HepG2 (cell line): ENCODE results near the gene BIRC7. TPM values are rescaled to one million over a fixed set of nuclear protein-coding genes. Genes with fewer than 3 reads are reported as not detected.

Experiments
- ATAC-seq: fragments of 200-7000 bp; cut with Tn5 transposase; 3 replicates; pipeline ENCODE4 v1.9.1; 2020; ENCODE audit warnings: mild to moderate bottlenecking, moderate library complexity
- BruUV-seq: library from RNA; stranded (reverse); fragments of 400-500 nt; replicated peaks from 2 replicates; lab custom pipeline; 2021; lab: Mats Ljungman, UMichigan
- CTCF ChIA-PET: fragments of 300-600 bp; formaldehyde crosslinking; extraction: SDS; loops from one replicate; lab custom pipeline; 2021; ENCODE audit warnings: low total read pairs, inconsistent platforms, low intra/inter-chr PET ratio; lab: Yijun Ruan, JAX
- POLR2A ChIA-PET: fragments of 350-600 bp; sonication (Branson Sonifier 250); formaldehyde crosslinking; loops from one replicate; lab custom pipeline; 2020; ENCODE audit warnings: antibody characterized with exemption, inconsistent platforms; lab: Yijun Ruan, JAX
- DNase-seq: peaks from one replicate; pipeline ENCODE4 v3.0.0-alpha.2; 2015; ENCODE audit warnings: low spot score
- FAIRE-seq: peaks from 3 replicates; lab custom pipeline; 2011; peaks lifted over from hg19 to GRCh38; lab: Jason Lieb, UNC
- H2AFZ ChIP-seq: one replicate; pipeline ENCODE4 v1.6.1; 2011; ENCODE audit warnings: low read length, inconsistent platforms
- H3K27ac ChIP-seq: fragments of 300-600 bp; 3 replicates; pipeline ENCODE4 v1.8.0; 2011; ENCODE audit warnings: mixed run types, mild to moderate bottlenecking, mixed read lengths, low read length, inconsistent platforms; ENCODE audit not compliant: insufficient read depth; ENCODE audit errors: extremely low read length
- H3K27me3 ChIP-seq, 2 experiments: fragments of 200-600 bp in 1 of 2; 2 replicates in 1 of 2; 3 replicates in 1 of 2; pipeline versions ENCODE4 v1.6.0 to v1.8.0; 2011; ENCODE audit warnings: low read length in 2 of 2, mild to moderate bottlenecking in 2 of 2, moderate library complexity in 2 of 2, inconsistent platforms in 1 of 2; ENCODE audit not compliant: insufficient read depth in 2 of 2, control insufficient read depth in 1 of 2
- H3K36me3 ChIP-seq, 2 experiments: fragments of 200-600 bp in 1 of 2; replicated peaks in 1 of 2; 2 replicates in 1 of 2; 3 replicates in 1 of 2; pipeline versions ENCODE4 v1.5.1 to v1.8.0; 2011; ENCODE audit warnings: low read length in 2 of 2, inconsistent platforms in 1 of 2; ENCODE audit not compliant: insufficient read depth in 2 of 2, control insufficient read depth in 1 of 2
- H3K4me1 ChIP-seq: 2 replicates; pipeline ENCODE4 v1.5.1; 2012; ENCODE audit warnings: low read length, inconsistent platforms; ENCODE audit not compliant: insufficient read depth
- H3K4me2 ChIP-seq: 2 replicates; pipeline ENCODE4 v1.6.0; 2011; ENCODE audit warnings: low read depth, low read length, inconsistent platforms
- H3K4me3 ChIP-seq, 3 experiments: fragments of 200-600 bp in 1 of 3; sonication (generic), shearing (Covaris generic) in 1 of 3; replicated peaks in 1 of 3; 2 replicates each; pipeline ENCODE4 v1.5.1; 2011 to 2016; ENCODE audit warnings: low read length in 3 of 3, inconsistent platforms in 2 of 3, low read depth in 2 of 3, mild to moderate bottlenecking in 2 of 3, control low read depth in 1 of 3, mixed read lengths in 1 of 3; ENCODE audit not compliant: insufficient read depth in 1 of 3
- H3K79me2 ChIP-seq: one replicate; pipeline ENCODE4 v1.6.1; 2011; ENCODE audit warnings: low read length, inconsistent platforms; ENCODE audit not compliant: insufficient read depth
- H3K9ac ChIP-seq: 2 replicates; pipeline ENCODE4 v1.6.0; 2011; ENCODE audit warnings: mild to moderate bottlenecking, low read depth, low read length, inconsistent platforms; ENCODE audit not compliant: insufficient read depth
- H3K9me3 ChIP-seq: 2 replicates; pipeline ENCODE4 v1.5.1; 2012; ENCODE audit warnings: mild to moderate bottlenecking, low read length
- H4K20me1 ChIP-seq: 2 replicates; pipeline ENCODE4 v1.6.0; 2011; ENCODE audit warnings: inconsistent platforms, mild to moderate bottlenecking, low read length, moderate library complexity; ENCODE audit not compliant: insufficient read depth
- AGO1 ChIP-seq: fragments of 200-400 bp; formaldehyde crosslinking; IDR thresholded peaks from 2 replicates; pipeline ENCODE4 v1.6.1; 2017; ENCODE audit warnings: mild to moderate bottlenecking, low read depth, low read length, moderate library complexity; ENCODE audit not compliant: poor library complexity, severe bottlenecking
- AGO2 ChIP-seq: fragments of 200-400 bp; formaldehyde crosslinking; optimal IDR thresholded peaks from 2 replicates; pipeline ENCODE3; 2017; ENCODE audit warnings: mild to moderate bottlenecking, low read depth, low read length, moderate library complexity
- CENPT ChIP-seq: sonication (generic); formaldehyde crosslinking; IDR thresholded peaks from 2 replicates; pipeline ENCODE4 v1.8.0; 2022; ENCODE audit warnings: low read depth, mild to moderate bottlenecking, moderate library complexity, missing genetic modification reagents
- E2F1 ChIP-seq: sonication (generic); formaldehyde crosslinking; IDR thresholded peaks from 2 replicates; pipeline ENCODE4 v1.5.0; 2020; ENCODE audit warnings: missing genetic modification reagents
- HNRNPLL ChIP-seq: fragments of 200-400 bp; formaldehyde crosslinking; IDR thresholded peaks from 2 replicates; pipeline ENCODE4 v1.6.1; 2017; ENCODE audit warnings: mild to moderate bottlenecking, low read depth, low read length; ENCODE audit not compliant: poor library complexity, severe bottlenecking
- POLR2G ChIP-seq: fragments of 200-400 bp; formaldehyde crosslinking; IDR thresholded peaks from 2 replicates; pipeline ENCODE4 v1.6.1; 2018; ENCODE audit warnings: mild to moderate bottlenecking, low read depth, low read length, moderate library complexity
- RBFOX2 ChIP-seq: fragments of 200-400 bp; formaldehyde crosslinking; IDR thresholded peaks from 2 replicates; pipeline ENCODE4 v1.6.1; 2017; ENCODE audit warnings: low read depth, mild to moderate bottlenecking, low read length
- SALL2 ChIP-seq: sonication (generic); formaldehyde crosslinking; IDR thresholded peaks from 2 replicates; pipeline ENCODE4 v1.8.1; 2023; ENCODE audit warnings: mild to moderate bottlenecking, missing genetic modification reagents, inconsistent platforms
- SNAPC2 ChIP-seq: sonication (generic); formaldehyde crosslinking; IDR thresholded peaks from 2 replicates; pipeline ENCODE4 v1.8.1; 2022; ENCODE audit warnings: mild to moderate bottlenecking, missing genetic modification reagents
- ZNF343 ChIP-seq: sonication (generic); formaldehyde crosslinking; IDR thresholded peaks from 2 replicates; pipeline ENCODE4 v1.4.0; 2020; ENCODE audit warnings: mild to moderate bottlenecking, missing genetic modification reagents
- ZNF572 ChIP-seq: sonication (generic); formaldehyde crosslinking; IDR thresholded peaks from 2 replicates; pipeline ENCODE4 v1.5.1; 2020; ENCODE audit warnings: mild to moderate bottlenecking, missing genetic modification reagents
- WGBS: methylation state at CpG from one replicate; pipeline ENCODE4 v1.1.6; 2017; ENCODE audit warnings: low lambda C conversion rate; 5-methylcytosine and 5-hydroxymethylcytosine counted together
- in situ Hi-C: cut with HindIII; loops from 2 replicates; pipeline ENCODE4 v1.10.0; 2017; ENCODE audit warnings: low pct_unique_long_range_greater_than_20kb; ENCODE audit not compliant: extremely low pct_ligation_motif_present
- intact Hi-C: fragments of 100-400 bp; cut with micrococcal nuclease; formaldehyde crosslinking; loops from one replicate; pipeline ENCODE4 v1.10.0; 2022; ENCODE audit not compliant: unreplicated experiment
- polyA plus RNA-seq, 8 experiments: library from polyadenylated mRNA; depleted of rRNA in 3 of 8; stranded (reverse) in 7 of 8; unstranded in 1 of 8; fragments of >200 nt; fragmentation: Illumina TruSeq in 4 of 8; extraction: Trizol in 4 of 8; gene quantifications; 2 replicates each; pipeline versions ENCODE4 v1.2.1 to v1.2.3, GENCODE V29; 2011 to 2016; ENCODE audit warnings: low read depth in 4 of 8, missing spikeins in 1 of 8, mixed read lengths in 1 of 8; ENCODE audit not compliant: insufficient read depth in 1 of 8
- total RNA-seq, 5 experiments: library from RNA; depleted of rRNA; stranded (reverse); fragments of >200 nt; fragmentation: Illumina TruSeq; extraction: Trizol; gene quantifications; 2 replicates each; pipeline ENCODE4 v1.2.3, GENCODE V29; 2016; ENCODE audit warnings: low read depth in 1 of 5
- TF ChIP-seq, protein P1 (sequence below): sonication (generic); formaldehyde crosslinking; IDR thresholded peaks from 2 replicates; pipeline ENCODE4 v1.5.1; 2020; ENCODE audit warnings: mild to moderate bottlenecking, missing genetic modification reagents, moderate library complexity
- TF ChIP-seq, protein P2 (sequence below): sonication (generic); formaldehyde crosslinking; IDR thresholded peaks from 2 replicates; pipeline ENCODE4 v1.4.0; 2020; ENCODE audit warnings: missing genetic modification reagents

BIRC7 gene
- total and polyA plus RNA-seq, 2 of the 13 experiments (the other 11 are each of a cell fraction or from before 2014, with no cell fraction given), result 0.27 to 5.1 TPM

- TF ChIP-seq E2F1 (CRISPR knock-in tag) (no peak), AGO2 (peak; percentile 81), ZNF572 (CRISPR knock-in tag) (peak; percentile 61; the same call in 1 of the 2 replicates), SALL2 (CRISPR knock-in tag) (no peak)
These were observed 45.3 kb downstream of the BIRC7 start (continued) for GRCh38 chr20:63280929-63281545.

GRCh38 chr20:63281742-63282665 is 46.3 kb downstream of the BIRC7 start:
- ATAC-seq (no peak), FAIRE-seq (no peak), DNase-seq (no peak)
- Histone ChIP-seq H3K36me3 (peaks cover 50 to 85% of the 10 kb centered on the region in 2 experiments), H3K79me2 (no peaks in the 10 kb centered on the region), H3K4me3 (no peak overlapping the region), H3K4me1 (no peaks in the 10 kb centered on the region), H2AFZ (no peak overlapping the region), H3K27me3 (no peaks in the 10 kb centered on the region), H3K9ac (no peak overlapping the region), H3K27ac (no peak overlapping the region), H4K20me1 (peaks cover 2% of the 10 kb centered on the region; the same call in 1 of the 2 replicates), H3K4me2 (no peak overlapping the region), H3K9me3 (no peaks in the 10 kb centered on the region)
- ChIA-PET POLR2A (interaction anchor here (1.6 kb wide), 1 partner anchor 9 kb away, joined by 4 read pairs; the partner anchor contains the start of gene ARFGAP1), CTCF (interaction anchor here (1.5 kb wide), 1 partner anchor 58 kb away, joined by 4 read pairs; no protein-coding TSS in a partner anchor)
- intact Hi-C loops, result no loop called here
- TF ChIP-seq AGO2 (peak; percentile 82), SNAPC2 (CRISPR knock-in tag) (no peak), AGO1 (peak; percentile 13), POLR2G (peak; percentile 8; the same call in 1 of the 2 replicates), CENPT (CRISPR knock-in tag) (peak; percentile 8; the same call in 1 of the 2 replicates), HNRNPLL (peak; percentile 33), ZNF343 (no peak), RBFOX2 (peak; percentile 77)
- TF ChIP-seq, protein P1, sequence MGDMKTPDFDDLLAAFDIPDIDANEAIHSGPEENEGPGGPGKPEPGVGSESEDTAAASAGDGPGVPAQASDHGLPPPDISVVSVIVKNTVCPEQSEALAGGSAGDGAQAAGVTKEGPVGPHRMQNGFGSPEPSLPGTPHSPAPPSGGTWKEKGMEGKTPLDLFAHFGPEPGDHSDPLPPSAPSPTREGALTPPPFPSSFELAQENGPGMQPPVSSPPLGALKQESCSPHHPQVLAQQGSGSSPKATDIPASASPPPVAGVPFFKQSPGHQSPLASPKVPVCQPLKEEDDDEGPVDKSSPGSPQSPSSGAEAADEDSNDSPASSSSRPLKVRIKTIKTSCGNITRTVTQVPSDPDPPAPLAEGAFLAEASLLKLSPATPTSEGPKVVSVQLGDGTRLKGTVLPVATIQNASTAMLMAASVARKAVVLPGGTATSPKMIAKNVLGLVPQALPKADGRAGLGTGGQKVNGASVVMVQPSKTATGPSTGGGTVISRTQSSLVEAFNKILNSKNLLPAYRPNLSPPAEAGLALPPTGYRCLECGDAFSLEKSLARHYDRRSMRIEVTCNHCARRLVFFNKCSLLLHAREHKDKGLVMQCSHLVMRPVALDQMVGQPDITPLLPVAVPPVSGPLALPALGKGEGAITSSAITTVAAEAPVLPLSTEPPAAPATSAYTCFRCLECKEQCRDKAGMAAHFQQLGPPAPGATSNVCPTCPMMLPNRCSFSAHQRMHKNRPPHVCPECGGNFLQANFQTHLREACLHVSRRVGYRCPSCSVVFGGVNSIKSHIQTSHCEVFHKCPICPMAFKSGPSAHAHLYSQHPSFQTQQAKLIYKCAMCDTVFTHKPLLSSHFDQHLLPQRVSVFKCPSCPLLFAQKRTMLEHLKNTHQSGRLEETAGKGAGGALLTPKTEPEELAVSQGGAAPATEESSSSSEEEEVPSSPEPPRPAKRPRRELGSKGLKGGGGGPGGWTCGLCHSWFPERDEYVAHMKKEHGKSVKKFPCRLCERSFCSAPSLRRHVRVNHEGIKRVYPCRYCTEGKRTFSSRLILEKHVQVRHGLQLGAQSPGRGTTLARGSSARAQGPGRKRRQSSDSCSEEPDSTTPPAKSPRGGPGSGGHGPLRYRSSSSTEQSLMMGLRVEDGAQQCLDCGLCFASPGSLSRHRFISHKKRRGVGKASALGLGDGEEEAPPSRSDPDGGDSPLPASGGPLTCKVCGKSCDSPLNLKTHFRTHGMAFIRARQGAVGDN, result peak; percentile 6
- TF ChIP-seq, protein P2, sequence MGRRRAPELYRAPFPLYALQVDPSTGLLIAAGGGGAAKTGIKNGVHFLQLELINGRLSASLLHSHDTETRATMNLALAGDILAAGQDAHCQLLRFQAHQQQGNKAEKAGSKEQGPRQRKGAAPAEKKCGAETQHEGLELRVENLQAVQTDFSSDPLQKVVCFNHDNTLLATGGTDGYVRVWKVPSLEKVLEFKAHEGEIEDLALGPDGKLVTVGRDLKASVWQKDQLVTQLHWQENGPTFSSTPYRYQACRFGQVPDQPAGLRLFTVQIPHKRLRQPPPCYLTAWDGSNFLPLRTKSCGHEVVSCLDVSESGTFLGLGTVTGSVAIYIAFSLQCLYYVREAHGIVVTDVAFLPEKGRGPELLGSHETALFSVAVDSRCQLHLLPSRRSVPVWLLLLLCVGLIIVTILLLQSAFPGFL (CRISPR knock-in tag), result no peak
- 99% methylated on average over 37 of the region's 38 CpGs for WGBS
- in situ Hi-C loops, result no loop called here
- BruUV-seq, result no TSS peak
